ENCODE results near the gene TMEM203. TPM values are rescaled to one million over a fixed set of nuclear protein-coding genes. Genes with fewer than 3 reads are reported as not detected.

Gene TMEM203
- total and polyA plus RNA-seq, 2 of the 13 experiments (the other 11 are each of a cell fraction or from before 2014, with no cell fraction given), result 23.4 to 36.7 TPM

- peak; percentile 71; the same call in 1 of the 2 replicates for TF ChIP-seq ZFP91 (CRISPR knock-in tag; IDR thresholded peaks at IDR 0.05; ENCODE audit: borderline replicate concordance)
- TF ChIP-seq ZNF556 (CRISPR knock-in tag; IDR thresholded peaks at IDR 0.05; ENCODE audit: borderline replicate concordance), result peak; percentile 10; the same call in 1 of the 2 replicates
- peak; percentile 60 for TF ChIP-seq ZFY (CRISPR knock-in tag; IDR thresholded peaks at IDR 0.05)
- peak; percentile 58 for TF ChIP-seq BORCS8-MEF2B (CRISPR knock-in tag; IDR thresholded peaks at IDR 0.05)
- TF ChIP-seq ELF1 (CRISPR knock-in tag; IDR thresholded peaks at IDR 0.05), result peak; percentile 49
- TF ChIP-seq HBP1 (CRISPR knock-in tag; IDR thresholded peaks at IDR 0.05; ENCODE audit: low read depth), result no peak
- no peak for TF ChIP-seq SRSF4 (IDR thresholded peaks at IDR 0.05; ENCODE audit: low read depth, low read length, poor library complexity, severe bottlenecking)
- TF ChIP-seq ZNF550 (CRISPR knock-in tag; IDR thresholded peaks at IDR 0.05; ENCODE audit: borderline replicate concordance), result no peak
- peak; percentile 20; the same call in 1 of the 2 replicates for TF ChIP-seq CREM (IDR thresholded peaks at IDR 0.05)
- TF ChIP-seq CREM (CRISPR knock-in tag; IDR thresholded peaks at IDR 0.05), result no peak
- peak; percentile 49 for TF ChIP-seq KDM2A (CRISPR knock-in tag; IDR thresholded peaks at IDR 0.05; ENCODE audit: borderline replicate concordance, low read depth)
- TF ChIP-seq KMT2A (CRISPR knock-in tag; IDR thresholded peaks at IDR 0.05), result no peak; the same call in 1 of the 2 replicates
- TF ChIP-seq ZBTB34 (CRISPR knock-in tag; IDR thresholded peaks at IDR 0.05), result no peak
- peak; percentile 71; the same call in 1 of the 2 replicates for TF ChIP-seq YEATS4 (CRISPR knock-in tag; IDR thresholded peaks at IDR 0.05; ENCODE audit: borderline replicate concordance)
- peak; percentile 48; the same call in 1 of the 2 replicates for TF ChIP-seq ZNF34 (CRISPR knock-in tag; IDR thresholded peaks at IDR 0.05; ENCODE audit: borderline replicate concordance)
- TF ChIP-seq ZNF788 (CRISPR knock-in tag; IDR thresholded peaks at IDR 0.05; ENCODE audit: borderline replicate concordance), result peak; percentile 58; the same call in 1 of the 2 replicates
- peak; percentile 51; the same call in 1 of the 2 replicates for TF ChIP-seq ZNF572 (CRISPR knock-in tag; IDR thresholded peaks at IDR 0.05)
- TF ChIP-seq ZNF777 (CRISPR knock-in tag; IDR thresholded peaks at IDR 0.05), result no peak; the same call in none of the 2 replicates
- 0 out of 2 replicates have a peak, but pooled peaks have one; percentile 57 for TF ChIP-seq ARID2 (CRISPR knock-in tag; IDR thresholded peaks at IDR 0.05; ENCODE audit: borderline replicate concordance)
- no peak for TF ChIP-seq ZC3H4 (CRISPR knock-in tag; IDR thresholded peaks at IDR 0.05; ENCODE audit: borderline replicate concordance)
- TF ChIP-seq ZNF543 (CRISPR knock-in tag; IDR thresholded peaks at IDR 0.05), result no peak; the same call in 1 of the 2 replicates
- TF ChIP-seq CSRNP1 (CRISPR knock-in tag; IDR thresholded peaks at IDR 0.05), result no peak
- no peak for TF ChIP-seq ESRRA (CRISPR knock-in tag; IDR thresholded peaks at IDR 0.05; ENCODE audit: low read depth)
Measured at GRCh38 chr9:137217276-137218211, 12.1 kb upstream of the TMEM203 start (continued).
